Skeletal muscle satellite cell (primary cell): ENCODE measurements around the gene PIK3R6.

ENCODE experiments used
- H3K27me3 ChIP-seq: 2 replicates; pipeline ENCODE4 v1.7.0; 2013; ENCODE audit warnings: low read length; ENCODE audit not compliant: control insufficient read depth, insufficient read depth
- H3K36me3 ChIP-seq: 2 replicates; pipeline ENCODE4 v1.7.0; 2013; ENCODE audit warnings: mild to moderate bottlenecking, control low read depth, low read length; ENCODE audit not compliant: insufficient read depth
- H3K4me1 ChIP-seq: 2 replicates; pipeline ENCODE4 v1.7.0; 2013; ENCODE audit warnings: low read length; ENCODE audit not compliant: control insufficient read depth, insufficient read depth
- H3K4me2 ChIP-seq: 2 replicates; pipeline ENCODE4 v1.7.0; 2013; ENCODE audit warnings: mild to moderate bottlenecking, low read length
- H3K4me3 ChIP-seq: 2 replicates; pipeline ENCODE4 v1.7.0; 2013; ENCODE audit warnings: low read length
- H3K9ac ChIP-seq: 2 replicates; pipeline ENCODE4 v1.7.0; 2013; ENCODE audit warnings: mild to moderate bottlenecking, low read depth, low read length, moderate library complexity
- H3K9me3 ChIP-seq: replicated peaks from 2 replicates; pipeline ENCODE4 v1.7.0; 2013; ENCODE audit warnings: mild to moderate bottlenecking, control low read depth, low read length

PIK3R6 gene

DNA sequence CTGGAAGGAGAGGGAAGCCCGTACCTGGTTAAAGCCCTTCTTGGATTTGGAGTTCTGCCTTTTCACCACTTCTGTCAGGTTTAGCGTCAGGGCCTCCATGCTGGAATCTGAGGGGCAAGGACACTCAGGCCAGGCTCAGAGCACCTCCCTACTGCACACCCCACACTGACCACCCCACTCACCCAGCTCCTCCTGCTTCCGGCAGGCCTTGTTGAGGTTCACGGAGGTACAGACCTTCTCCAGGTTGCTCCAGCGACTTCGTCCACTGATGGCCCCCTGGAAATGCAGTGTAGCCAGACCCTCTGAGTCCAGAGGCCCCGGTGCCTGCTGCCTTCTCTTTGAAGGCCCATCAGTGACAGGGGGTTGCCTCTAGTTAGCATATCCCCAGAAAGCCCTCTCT, 14.1 kb upstream of the PIK3R6 start:
- Histone ChIP-seq H3K4me3 (no peak overlapping the region), H3K27me3 (peaks cover 6% of the 10 kb centered on the region), H3K9me3 (no peaks in the 10 kb centered on the region), H3K4me1 (no peaks in the 10 kb centered on the region), H3K9ac (no peak overlapping the region), H3K36me3 (no peaks in the 10 kb centered on the region), H3K4me2 (no peak overlapping the region)

DNA sequence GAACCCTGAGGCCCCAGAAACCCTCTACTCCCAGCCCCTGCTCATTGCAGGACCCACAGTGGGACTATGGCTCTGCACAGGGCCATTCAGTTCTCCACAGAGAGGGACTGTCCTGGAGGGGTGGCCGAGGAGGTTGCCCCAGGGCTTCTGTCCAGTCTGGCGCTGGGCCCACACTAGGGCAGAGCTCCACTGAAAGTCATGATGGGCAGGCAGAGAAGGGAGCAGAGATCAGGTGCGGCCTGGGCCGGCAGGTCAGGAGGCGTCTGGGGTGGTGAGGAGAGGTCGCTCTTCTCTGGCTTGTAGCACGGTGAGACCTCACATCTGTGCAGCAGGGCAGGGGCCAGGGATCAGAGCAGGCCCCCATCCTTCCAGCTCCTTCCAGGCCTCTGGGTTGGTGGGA, 13.0 kb upstream of the PIK3R6 start:
- H3K9ac ChIP-seq = no peak overlapping the region
- no peak overlapping the region for H3K4me2 ChIP-seq
- H3K4me1 ChIP-seq = no peaks in the 10 kb centered on the region
- no peaks in the 10 kb centered on the region for H3K36me3 ChIP-seq
- no peaks in the 10 kb centered on the region for H3K9me3 ChIP-seq
- peaks cover 6% of the 10 kb centered on the region for H3K27me3 ChIP-seq
- no peak overlapping the region for H3K4me3 ChIP-seq

DNA sequence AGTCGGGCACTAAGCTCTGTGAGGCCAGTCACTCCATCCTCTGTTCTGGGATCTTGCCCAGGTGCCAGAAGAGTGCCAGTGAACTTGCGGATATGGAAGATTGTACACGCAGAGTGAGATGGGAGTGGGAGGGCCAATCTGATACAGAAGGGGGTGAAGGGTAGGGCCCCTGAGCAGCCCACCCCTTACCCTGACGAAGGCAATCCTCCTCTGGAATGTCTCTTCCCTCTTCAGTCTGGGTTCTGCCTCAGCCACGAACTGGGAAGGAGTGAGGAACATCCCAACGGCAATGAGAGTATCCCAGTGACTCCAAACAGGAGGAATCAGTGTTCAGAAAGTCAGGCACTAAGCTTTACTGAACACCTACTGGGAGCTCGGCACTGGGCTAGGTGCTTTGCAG, 11.9 kb upstream of the PIK3R6 start:
- Histone ChIP-seq H3K27me3 (peaks cover 6% of the 10 kb centered on the region), H3K9ac (no peak overlapping the region), H3K36me3 (no peaks in the 10 kb centered on the region), H3K4me1 (no peaks in the 10 kb centered on the region), H3K4me2 (no peak overlapping the region), H3K9me3 (no peaks in the 10 kb centered on the region), H3K4me3 (no peak overlapping the region)

DNA sequence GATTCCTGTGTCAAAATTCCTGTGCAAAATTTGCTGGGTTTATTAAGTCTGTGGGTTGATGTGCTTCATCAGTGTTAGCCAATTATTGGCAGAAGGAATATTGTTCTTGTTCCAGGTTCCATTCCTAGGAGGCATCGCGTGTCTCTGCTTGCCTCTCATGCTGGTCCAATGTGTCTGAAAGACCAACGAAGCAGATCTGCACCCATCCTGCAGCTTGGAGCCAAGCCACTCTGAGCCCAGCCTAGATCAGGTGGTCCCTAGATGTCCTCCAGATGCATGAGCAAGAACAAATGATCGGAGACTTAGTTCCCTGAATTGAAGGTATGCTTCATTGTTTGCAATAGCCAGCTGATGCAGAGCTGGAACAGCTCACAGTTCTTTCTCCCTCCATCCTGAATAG, 10.5 kb upstream of the PIK3R6 start:
- no peaks in the 10 kb centered on the region for H3K9me3 ChIP-seq
- H3K4me1 ChIP-seq = no peaks in the 10 kb centered on the region
- H3K4me3 ChIP-seq = no peak overlapping the region
- H3K36me3 ChIP-seq = no peaks in the 10 kb centered on the region
- no peak overlapping the region for H3K9ac ChIP-seq
- H3K4me2 ChIP-seq = no peak overlapping the region
- peaks cover 6% of the 10 kb centered on the region for H3K27me3 ChIP-seq

DNA sequence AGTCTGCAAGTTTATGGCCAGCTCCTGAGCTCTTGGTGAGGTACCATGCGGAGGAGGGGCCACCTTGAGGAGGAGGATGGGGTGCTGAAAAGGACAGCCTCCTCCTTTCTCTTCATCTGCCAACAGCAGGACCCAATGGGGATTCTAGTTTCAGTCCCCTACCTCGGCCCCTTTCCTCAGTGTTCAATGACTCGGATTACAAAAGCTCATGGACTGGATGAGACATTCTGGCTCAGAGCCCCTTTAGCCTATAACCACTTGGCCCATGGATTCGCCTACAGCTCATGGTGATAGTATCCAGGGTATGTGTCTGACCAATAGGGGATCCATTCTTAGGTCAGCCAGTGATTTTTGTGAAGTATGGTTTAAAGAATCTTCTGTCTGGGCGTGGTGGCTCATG, 8.5 kb upstream of the PIK3R6 start:
- no peaks in the 10 kb centered on the region for H3K9me3 ChIP-seq
- no peak overlapping the region for H3K4me2 ChIP-seq
- no peaks in the 10 kb centered on the region for H3K4me1 ChIP-seq
- H3K36me3 ChIP-seq = no peaks in the 10 kb centered on the region
- no peak overlapping the region for H3K9ac ChIP-seq
- H3K27me3 ChIP-seq = peaks cover 6% of the 10 kb centered on the region
- no peak overlapping the region for H3K4me3 ChIP-seq

DNA sequence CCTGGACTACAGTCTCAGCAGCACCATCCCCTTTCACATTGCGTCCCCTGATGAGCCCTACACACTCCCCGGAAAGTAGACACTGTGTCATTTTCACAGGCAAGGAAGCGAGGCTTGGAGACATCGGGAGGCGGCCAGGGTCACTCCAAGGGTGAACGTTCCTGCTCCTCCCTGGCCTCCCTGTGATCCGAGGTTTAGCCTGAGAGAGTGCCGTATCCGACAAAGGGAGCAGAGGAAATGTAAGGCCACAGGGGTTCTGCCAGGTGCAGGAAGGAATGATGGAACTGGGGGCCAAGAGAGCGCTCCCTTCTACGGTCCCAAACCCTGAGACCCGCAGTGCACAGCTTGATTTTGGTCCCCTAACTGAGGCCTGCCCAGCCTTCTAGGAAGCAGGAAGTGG, 8.0 kb upstream of the PIK3R6 start:
- Histone ChIP-seq H3K4me1 (no peaks in the 10 kb centered on the region), H3K4me3 (no peak overlapping the region), H3K36me3 (no peaks in the 10 kb centered on the region), H3K9ac (no peak overlapping the region), H3K9me3 (no peaks in the 10 kb centered on the region), H3K4me2 (no peak overlapping the region), H3K27me3 (peaks cover 6% of the 10 kb centered on the region)

DNA sequence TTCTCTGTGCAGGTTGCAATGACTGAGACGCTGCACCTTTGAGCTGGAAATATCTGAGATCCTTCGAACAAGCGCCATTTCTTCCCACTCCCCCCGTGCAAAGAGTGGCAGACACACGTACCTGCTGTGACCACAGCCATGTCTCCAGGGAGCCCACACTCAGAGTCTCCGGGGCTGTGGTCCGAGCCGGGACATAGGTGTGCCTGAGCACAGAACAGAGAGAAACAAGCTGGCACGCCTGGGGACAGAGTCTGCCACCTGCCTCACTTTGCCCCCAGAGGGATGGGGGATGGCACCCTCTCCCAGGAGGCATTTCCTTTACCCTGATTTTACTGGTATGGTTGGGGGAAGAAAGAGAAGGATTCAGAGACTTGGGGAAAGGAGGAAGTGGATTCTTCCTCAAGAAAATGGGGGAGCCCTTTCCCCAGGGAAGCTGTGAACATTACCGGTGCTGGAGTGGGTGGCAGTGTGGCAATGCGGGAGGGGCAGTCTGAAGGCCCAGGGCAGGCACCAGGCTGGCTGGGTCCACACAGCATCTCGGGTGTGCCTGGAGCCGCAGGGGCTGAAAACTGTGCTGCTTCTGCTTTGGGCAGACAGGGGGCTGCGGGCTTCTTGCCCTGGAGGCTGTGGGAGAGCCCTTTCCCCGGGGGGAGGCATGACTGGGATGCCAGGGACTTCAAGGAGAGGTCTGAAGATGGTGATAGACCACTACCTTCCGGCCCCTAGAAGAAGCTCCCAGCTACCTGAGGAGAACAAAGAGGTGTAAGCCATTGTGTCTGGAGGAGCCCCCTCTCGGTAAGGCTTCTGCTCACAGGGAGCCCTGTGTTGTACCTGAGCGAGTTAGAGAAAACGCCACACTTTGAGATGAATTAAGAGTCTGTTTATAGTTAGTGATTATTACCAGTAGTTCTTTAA, 6.6 kb upstream of the PIK3R6 start:
- Histone ChIP-seq H3K4me1 (no peaks in the 10 kb centered on the region), H3K4me2 (no peak overlapping the region), H3K9ac (no peak overlapping the region), H3K36me3 (no peaks in the 10 kb centered on the region), H3K27me3 (peaks cover under 1% of the 10 kb centered on the region), H3K9me3 (no peaks in the 10 kb centered on the region), H3K4me3 (no peak overlapping the region)

DNA sequence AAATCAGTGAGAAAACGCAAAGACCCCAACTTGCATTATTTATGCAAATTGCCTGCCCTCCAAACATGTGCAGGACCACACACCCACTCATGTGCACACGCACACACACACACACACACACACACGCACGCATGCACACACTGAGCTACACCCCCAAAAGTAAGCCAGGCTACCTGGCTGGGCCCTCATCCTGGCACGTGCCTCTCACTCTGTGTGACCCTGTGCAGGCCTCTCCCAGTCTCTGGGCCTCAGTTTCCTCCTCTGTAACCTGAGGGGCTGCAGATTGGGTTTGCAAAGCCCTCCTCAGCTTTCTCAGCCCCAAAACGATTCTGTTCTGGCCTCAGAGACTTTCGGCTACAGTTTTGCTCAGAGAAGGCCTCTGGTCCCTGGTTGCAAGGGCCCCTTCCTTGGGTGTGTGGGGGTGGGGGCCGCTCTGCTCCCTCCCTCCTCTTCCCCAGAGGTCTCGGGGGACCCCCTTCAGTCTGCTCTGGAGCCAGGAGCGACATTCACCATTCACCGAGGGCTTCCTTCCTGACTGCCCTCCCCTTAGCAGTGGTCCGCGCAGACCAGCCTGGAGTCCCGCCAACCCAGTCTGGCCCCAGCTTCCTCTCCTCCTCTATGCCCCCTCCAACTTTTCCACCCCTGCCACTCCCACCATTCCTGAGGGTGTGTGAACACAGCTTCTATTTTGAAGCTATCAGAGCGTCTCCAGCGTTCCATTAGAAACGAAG, 5.4 kb upstream of the PIK3R6 start:
- Histone ChIP-seq H3K4me2 (no peak overlapping the region), H3K4me3 (no peak overlapping the region), H3K27me3 (no peaks in the 10 kb centered on the region), H3K9ac (no peak overlapping the region), H3K9me3 (no peaks in the 10 kb centered on the region), H3K36me3 (no peaks in the 10 kb centered on the region), H3K4me1 (no peaks in the 10 kb centered on the region)

DNA sequence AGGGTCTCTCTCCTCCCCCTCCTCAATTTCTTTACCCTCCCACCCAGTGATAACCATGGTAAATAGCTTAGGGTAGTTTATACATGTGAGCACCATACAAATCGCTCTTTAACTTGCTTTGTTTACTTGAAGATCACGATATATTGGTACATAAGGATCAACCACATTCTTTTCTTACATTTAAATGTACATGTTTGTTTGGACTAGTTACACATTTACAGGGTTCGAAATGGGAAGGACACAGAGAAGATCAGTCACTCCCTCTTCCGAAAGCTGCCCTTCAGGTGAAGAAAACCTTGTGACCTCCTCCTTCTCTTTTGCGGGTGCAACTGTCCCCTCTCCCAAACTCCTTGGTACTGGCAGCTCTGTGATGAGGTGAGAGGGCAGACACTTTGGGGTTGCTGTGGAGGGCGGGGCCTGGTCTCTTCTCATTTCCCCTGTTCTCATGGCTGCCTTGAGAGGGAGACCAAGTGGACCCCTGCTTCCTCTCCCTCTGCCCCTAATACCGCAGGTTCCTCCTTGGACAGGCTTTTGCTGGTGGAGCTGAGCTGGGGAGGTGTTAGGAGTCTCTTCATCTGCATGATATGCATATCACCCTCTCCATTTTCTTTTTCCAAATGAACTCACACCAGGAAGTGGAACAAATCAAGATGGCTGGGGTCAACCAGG, 4.7 kb upstream of the PIK3R6 start:
- no peak overlapping the region for H3K4me3 ChIP-seq
- no peaks in the 10 kb centered on the region for H3K9me3 ChIP-seq
- no peak overlapping the region for H3K9ac ChIP-seq
- H3K27me3 ChIP-seq = no peaks in the 10 kb centered on the region
- no peaks in the 10 kb centered on the region for H3K36me3 ChIP-seq
- no peaks in the 10 kb centered on the region for H3K4me1 ChIP-seq
- no peak overlapping the region for H3K4me2 ChIP-seq

DNA sequence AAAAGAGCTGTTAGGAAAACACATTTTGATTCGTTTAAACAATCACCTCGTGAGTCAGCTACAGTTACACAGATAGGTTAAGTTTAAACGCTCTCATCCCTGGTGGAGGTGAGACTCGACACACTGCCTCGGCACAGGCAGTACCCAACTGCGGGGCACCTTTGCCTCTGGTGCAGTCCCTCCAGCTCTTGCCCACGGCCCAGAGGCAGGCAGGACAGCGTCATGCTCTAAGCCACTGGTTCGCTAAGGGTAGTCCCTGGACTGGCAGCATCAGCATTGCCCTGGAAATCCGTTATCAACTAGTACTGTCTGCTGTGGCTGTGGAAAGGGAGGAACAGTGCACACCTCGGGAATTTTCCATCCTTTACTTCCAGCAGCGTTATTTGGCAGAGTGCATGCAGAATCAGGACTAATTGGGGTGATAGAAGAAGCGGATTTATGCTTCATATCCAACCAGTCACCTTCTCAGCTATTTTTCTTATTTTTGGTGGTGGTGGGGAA, 3.7 kb upstream of the PIK3R6 start:
- no peak overlapping the region for H3K9ac ChIP-seq
- H3K4me1 ChIP-seq = no peaks in the 10 kb centered on the region
- no peak overlapping the region for H3K4me3 ChIP-seq
- no peak overlapping the region for H3K4me2 ChIP-seq
- no peaks in the 10 kb centered on the region for H3K27me3 ChIP-seq
- H3K9me3 ChIP-seq = no peaks in the 10 kb centered on the region
- no peaks in the 10 kb centered on the region for H3K36me3 ChIP-seq

DNA sequence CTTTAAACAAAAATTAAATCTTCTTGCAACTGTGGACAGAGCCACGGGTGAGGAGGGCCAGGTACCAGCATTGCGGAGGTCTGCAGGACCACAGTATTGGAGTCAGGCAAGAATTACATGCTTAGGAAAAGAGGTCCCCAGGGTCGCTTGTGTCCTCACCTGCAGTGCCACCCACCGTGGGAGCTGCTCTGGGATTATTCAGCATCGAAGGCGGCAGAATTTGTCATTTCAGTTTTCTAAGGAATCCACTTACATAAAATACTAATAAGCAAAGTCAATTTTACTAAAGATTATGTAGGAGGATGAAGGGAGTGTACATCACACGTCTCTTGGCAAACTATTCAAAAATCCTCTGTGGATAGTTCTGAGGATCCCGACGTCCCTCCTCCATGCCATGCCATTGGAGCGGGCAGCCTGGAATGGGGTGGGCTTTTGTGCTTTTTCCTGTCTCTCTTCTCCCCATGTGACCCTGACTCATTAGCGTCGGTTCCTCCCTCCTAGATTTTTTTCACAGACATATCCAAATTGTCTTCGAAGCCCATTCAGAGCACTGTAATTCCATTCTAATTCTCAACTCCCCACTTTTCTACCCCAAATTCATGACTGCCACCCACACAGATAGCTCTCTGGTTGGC, 3.0 kb upstream of the PIK3R6 start:
- no peak overlapping the region for H3K9ac ChIP-seq
- H3K4me2 ChIP-seq = no peak overlapping the region
- no peak overlapping the region for H3K4me3 ChIP-seq
- no peaks in the 10 kb centered on the region for H3K9me3 ChIP-seq
- H3K27me3 ChIP-seq = no peaks in the 10 kb centered on the region
- no peaks in the 10 kb centered on the region for H3K36me3 ChIP-seq
- no peaks in the 10 kb centered on the region for H3K4me1 ChIP-seq
